Heart left ventricle (tissue), 13 donors: ENCODE data around the gene PHKB.
"Not testable (repeated sequence)": the region's sequence is repeated elsewhere in the genome, so short reads cannot be mapped to it uniquely, and the experiment has no call there.

Source experiments
- CTCF ChIP-seq, 12 donors: fragments of 200-600 bp; sonication (generic) in 4 of 12; IDR thresholded peaks; one replicate each; pipeline versions ENCODE4 v1.5.0 to v1.8.0; 2018 to 2022; ENCODE audit warnings: antibody characterized with exemption in 12 of 12, mild to moderate bottlenecking in 5 of 12
- POLR2A ChIP-seq, 2 donors: fragments of 450-650 bp; IDR thresholded peaks; one replicate each; pipeline ENCODE4 v1.6.1; 2017; ENCODE audit warnings: antibody characterized with exemption in 2 of 2, mild to moderate bottlenecking in 2 of 2, moderate library complexity in 2 of 2
- donor health status: ischemic (EF 13 %, LVEDD 7.1; RV severe dilation, severe dysfunction).
- donor health status: DM: no; HTN: yes; CAD: no.
- donor health status: DM: no; HTN: no; CAD: no.
- donor health status: ischemic (EF 25% LVEDD 6.9; RV normal size, moderate dysfunction).
- donor health status: ischemic (EF 25% LVEDD 5.7; RV mildly dilated, moderate dysfunction).
- donor health status: ischemic (EF 35%, LVEDD 5.7; RV mildly dilated, moderate dysfunction).
- donor health status: nonischemic (EF 11% LVEDD 7.7; RV severe dilation, severe dysfunction).
- donor health status: DM: yes; HTN: yes; CAD: no.
- donor health status: PGD.
- donor health status: ischemic (EF 29% LVEDD 5.4; RV normal size, mild dysfunction).
- donor health status: nonischemic (EF 23%, LVEDD 6.1; RV moderate dilation, normal function).

GRCh38 chr16:47554587-47554986 lies 93.5 kb downstream of the PHKB start:
- TF ChIP-seq CTCF, POLR2A (IDR thresholded peaks at IDR 0.05): not testable (repeated sequence)
